ENCODE results near the gene LOXL3.
A peak's percentile ranks its signal among the peaks of the same experiment; 100 is the strongest.

LOXL3 gene

GRCh38 chr2:74501335-74502071, 52.2 kb downstream of the LOXL3 start:
- TF ChIP-seq CTCF (IDR thresholded peaks at IDR 0.05; ENCODE audit: low read depth, low read length, missing control alignments) = no peak
- H3K36me3 ChIP-seq (replicated peaks) = peaks cover 8% of the 10 kb centered on the region
- no peak overlapping the region for H3K27ac ChIP-seq
- in situ Hi-C loops (cut with HindIII; ENCODE audit: low pct_ligation_motif_present, low sequenced_read_pairs) = no loop called here
- H3K27me3 ChIP-seq (replicated peaks) = peaks cover 17% of the 10 kb centered on the region
- DNase-seq = no peak
- peak overlapping the region; percentile 68 for H3K4me3 ChIP-seq (ENCODE audit: low read depth, low read length)

GRCh38 chr2:74500578-74500946, 53.2 kb downstream of the LOXL3 start:
- no peak for DNase-seq

GRCh38 chr2:74499940-74500577, 53.7 kb downstream of the LOXL3 start:
- no peak for DNase-seq
- H3K27me3 ChIP-seq (replicated peaks) = peaks cover 17% of the 10 kb centered on the region
- TF ChIP-seq CTCF (IDR thresholded peaks at IDR 0.05; ENCODE audit: low read depth, low read length, missing control alignments) = no peak
- no peak overlapping the region for H3K27ac ChIP-seq
- H3K36me3 ChIP-seq (replicated peaks) = no peaks in the 10 kb centered on the region
- no peak overlapping the region for H3K4me3 ChIP-seq (ENCODE audit: low read depth, low read length)
- in situ Hi-C loops (cut with HindIII; ENCODE audit: low pct_ligation_motif_present, low sequenced_read_pairs) = no loop called here

More at GRCh38 chr2:74500578-74500946, 53.2 kb downstream of the LOXL3 start:
- in situ Hi-C loops (cut with HindIII; ENCODE audit: low pct_ligation_motif_present, low sequenced_read_pairs) = no loop called here
- no peak overlapping the region for H3K4me3 ChIP-seq (ENCODE audit: low read depth, low read length)
- H3K27ac ChIP-seq = no peak overlapping the region
- peaks cover 3% of the 10 kb centered on the region for H3K36me3 ChIP-seq (replicated peaks)
- no peak for TF ChIP-seq CTCF (IDR thresholded peaks at IDR 0.05; ENCODE audit: low read depth, low read length, missing control alignments)
- H3K27me3 ChIP-seq (replicated peaks) = peaks cover 17% of the 10 kb centered on the region

- DNase-seq = no peak
- in situ Hi-C loops (cut with HindIII; ENCODE audit: low pct_ligation_motif_present, low sequenced_read_pairs) = no loop called here
- H3K27ac ChIP-seq = no peak within 1 kb of the TSS
- no peak for TF ChIP-seq CTCF (IDR thresholded peaks at IDR 0.05; ENCODE audit: low read depth, low read length, missing control alignments)
- peak within 1 kb of the TSS; percentile 45 for H3K4me3 ChIP-seq (ENCODE audit: low read depth, low read length)
- peaks cover 17% of the 10 kb centered on the region for H3K27me3 ChIP-seq (replicated peaks)
- H3K36me3 ChIP-seq (replicated peaks) = no peaks in the 10 kb centered on the region
Observed at GRCh38 chr2:74499267-74499939, 54.3 kb downstream of the LOXL3 start, which contains the start of gene LBX2. LBX2 (minus strand) TSS chr2:74499603; CDS start chr2:74499537, 66 bp downstream.

- DNase-seq = no peak
- Histone ChIP-seq H3K36me3 (replicated peaks) (peaks cover 6% of the 10 kb centered on the region), H3K4me3 (ENCODE audit: low read depth, low read length) (peak overlapping the region; percentile 45), H3K27ac (no peak overlapping the region), H3K27me3 (replicated peaks) (peaks cover 17% of the 10 kb centered on the region)
- TF ChIP-seq CTCF (IDR thresholded peaks at IDR 0.05; ENCODE audit: low read depth, low read length, missing control alignments) = no peak
- in situ Hi-C loops (cut with HindIII; ENCODE audit: low pct_ligation_motif_present, low sequenced_read_pairs) = no loop called here
Observed at GRCh38 chr2:74498500-74499266, 55.1 kb downstream of the LOXL3 start.

All from brain microvascular endothelial cell (primary cell).